HL-60 (cell line): Measurements from ENCODE around the gene INVS.

Experiments
- CTCF ChIP-seq: IDR thresholded peaks from one replicate; pipeline ENCODE4 v1.5.1; 2011; ENCODE audit warnings: low read length, control low read depth, inconsistent platforms; ENCODE audit not compliant: insufficient read depth
- GABPA ChIP-seq: IDR thresholded peaks from 2 replicates; pipeline ENCODE4 v1.6.1; 2012; ENCODE audit warnings: low read depth
- SPI1 ChIP-seq: IDR thresholded peaks from 2 replicates; pipeline ENCODE4 v1.6.1; 2012; ENCODE audit warnings: low read depth, mild to moderate bottlenecking, borderline replicate concordance

GRCh38 chr9:100160021-100160420, 61.0 kb downstream of the INVS start:
- no peak for TF ChIP-seq CTCF
- TF ChIP-seq GABPA, result no peak
- TF ChIP-seq SPI1, result no peak
